Sciatic nerve (tissue), 2 donors: ENCODE measurements around the gene CLEC2D. TPM values are rescaled to one million over a fixed set of nuclear protein-coding genes. Genes with fewer than 3 reads are reported as not detected.
"Not testable (repeated sequence)": the region's sequence is repeated elsewhere in the genome, so short reads cannot be mapped to it uniquely, and the experiment has no call there.

Experiments
- ATAC-seq: fragments of 200-7000 bp; cut with Tn5 transposase; one replicate; pipeline ENCODE4 v1.9.1; 2020; ENCODE audit warnings: mild to moderate bottlenecking, moderate library complexity
- DNase-seq: peaks from one replicate; pipeline ENCODE4 v3.0.0-alpha.2; 2020; ENCODE audit warnings: low spot score
- intact Hi-C: fragments of 100-400 bp; cut with DNase I; formaldehyde crosslinking; loops from one replicate; pipeline ENCODE4 v1.14.2; 2022
- total RNA-seq: library from RNA; stranded (reverse); fragmentation: NEBNext Ultra II Directional; extraction: Animal tissue kit (Norgen Biotek cat#: 25700); gene quantifications from one replicate; pipeline ENCODE4 v1.2.1, GENCODE V29; 2021
- donor health status: DM: no; HTN: no; CAD: no.
- donor health status: DM: no; HTN: no; CAD: no.

Gene CLEC2D
- total RNA-seq = 38.8 TPM

GRCh38 chr12:9669534-9669933 is at the start of gene CLEC2D:
CLEC2D (plus strand) TSS chr12:9669713; CDS start chr12:9669735, 22 bp downstream.
- intact Hi-C loops = no loop called here
- DNase-seq (no peak), ATAC-seq (no peak)

GRCh38 chr12:9625019-9625418 is 44.5 kb upstream of the CLEC2D start:
- intact Hi-C loops = no loop called here
- ATAC-seq = no peak

GRCh38 chr12:9626291-9626690 is 43.2 kb upstream of the CLEC2D start:
- DNase-seq = no peak
- intact Hi-C loops = no loop called here
- no peak for ATAC-seq

More at GRCh38 chr12:9625019-9625418, 44.5 kb upstream of the CLEC2D start:
- DNase-seq = no peak

GRCh38 chr12:9626821-9627220 is 42.7 kb upstream of the CLEC2D start:
- intact Hi-C loops = no loop called here

GRCh38 chr12:9632766-9633165 is 36.7 kb upstream of the CLEC2D start:
- intact Hi-C loops = loop anchor here (10.0 kb wide), 1 partner anchor 72 kb away; no protein-coding TSS in a partner anchor
- ATAC-seq (no peak), DNase-seq (no peak)

More at GRCh38 chr12:9626821-9627220, 42.7 kb upstream of the CLEC2D start:
- no peak for DNase-seq
- ATAC-seq = no peak

- DNase-seq (peak; percentile 68), ATAC-seq (no peak)
- intact Hi-C loops = loop anchor here (10.0 kb wide), 1 partner anchor 71 kb away; no protein-coding TSS in a partner anchor
These were observed 35.2 kb upstream of the CLEC2D start for GRCh38 chr12:9634177-9634803.

- intact Hi-C loops = loop anchor here (10.0 kb wide), 1 partner anchor 70 kb away; no protein-coding TSS in a partner anchor
- DNase-seq (no peak), ATAC-seq (no peak)
These were observed 34.4 kb upstream of the CLEC2D start for GRCh38 chr12:9634969-9635754.

- ATAC-seq = no peak
- intact Hi-C loops = loop anchor here (10.0 kb wide), 1 partner anchor 69 kb away; no protein-coding TSS in a partner anchor
These were observed 33.2 kb upstream of the CLEC2D start for GRCh38 chr12:9636150-9636850.

GRCh38 chr12:9636851-9637206 is 32.7 kb upstream of the CLEC2D start:
- intact Hi-C loops = loop anchor here (10.0 kb wide), 1 partner anchor 68 kb away; no protein-coding TSS in a partner anchor
- no peak for ATAC-seq
- DNase-seq = no peak

More at GRCh38 chr12:9636150-9636850, 33.2 kb upstream of the CLEC2D start:
- no peak for DNase-seq

- DNase-seq = no peak
- intact Hi-C loops = no loop called here
- no peak for ATAC-seq
These were observed 29.5 kb upstream of the CLEC2D start for GRCh38 chr12:9640024-9640423.

- DNase-seq (no peak), ATAC-seq (no peak)
- intact Hi-C loops = no loop called here
These were observed 26.8 kb upstream of the CLEC2D start for GRCh38 chr12:9642606-9643265.

- intact Hi-C loops = no loop called here
These were observed 26.2 kb upstream of the CLEC2D start for GRCh38 chr12:9643266-9643660.

GRCh38 chr12:9644985-9645551 is 24.4 kb upstream of the CLEC2D start:
- intact Hi-C loops, ATAC-seq, DNase-seq: not testable (repeated sequence)

More at GRCh38 chr12:9643266-9643660, 26.2 kb upstream of the CLEC2D start:
- DNase-seq = no peak
- no peak for ATAC-seq

- intact Hi-C loops = no loop called here
- no peak for DNase-seq
- ATAC-seq = peak; percentile 1
These were observed 22.4 kb upstream of the CLEC2D start for GRCh38 chr12:9646794-9647781.

GRCh38 chr12:9647825-9648700 is 21.4 kb upstream of the CLEC2D start:
- intact Hi-C loops = no loop called here
- DNase-seq = peak; percentile 91

GRCh38 chr12:9648701-9649531 is 20.6 kb upstream of the CLEC2D start:
- ATAC-seq = peak; percentile 8
- intact Hi-C loops = no loop called here
- DNase-seq = no peak

More at GRCh38 chr12:9647825-9648700, 21.4 kb upstream of the CLEC2D start:
- ATAC-seq = peak; percentile 97
